Measurements from ENCODE around the gene RBPJL.

Gene RBPJL

DNA sequence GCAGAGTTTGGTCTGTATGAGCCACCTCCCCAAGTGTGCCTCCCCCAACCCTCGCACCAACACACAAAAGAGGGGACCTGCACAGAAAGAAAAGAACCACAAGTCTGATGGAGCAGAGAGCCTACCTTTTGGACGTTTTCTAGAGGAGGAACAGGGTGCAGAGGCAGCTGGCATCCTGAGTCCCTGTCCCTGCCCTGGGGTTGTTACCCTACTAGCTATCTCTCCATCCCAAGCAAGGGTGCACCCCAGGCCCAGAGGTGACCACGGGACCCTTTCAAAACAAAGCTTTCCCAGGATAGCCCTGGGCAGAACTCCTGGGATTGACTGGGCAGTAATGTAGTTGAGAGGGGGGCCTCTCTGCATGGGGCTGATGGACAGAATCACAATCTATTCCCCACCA, 11.2 kb downstream of the RBPJL start:
- no peak for DNase-seq (ENCODE audit: low read depth in 2 of 2)

DNA sequence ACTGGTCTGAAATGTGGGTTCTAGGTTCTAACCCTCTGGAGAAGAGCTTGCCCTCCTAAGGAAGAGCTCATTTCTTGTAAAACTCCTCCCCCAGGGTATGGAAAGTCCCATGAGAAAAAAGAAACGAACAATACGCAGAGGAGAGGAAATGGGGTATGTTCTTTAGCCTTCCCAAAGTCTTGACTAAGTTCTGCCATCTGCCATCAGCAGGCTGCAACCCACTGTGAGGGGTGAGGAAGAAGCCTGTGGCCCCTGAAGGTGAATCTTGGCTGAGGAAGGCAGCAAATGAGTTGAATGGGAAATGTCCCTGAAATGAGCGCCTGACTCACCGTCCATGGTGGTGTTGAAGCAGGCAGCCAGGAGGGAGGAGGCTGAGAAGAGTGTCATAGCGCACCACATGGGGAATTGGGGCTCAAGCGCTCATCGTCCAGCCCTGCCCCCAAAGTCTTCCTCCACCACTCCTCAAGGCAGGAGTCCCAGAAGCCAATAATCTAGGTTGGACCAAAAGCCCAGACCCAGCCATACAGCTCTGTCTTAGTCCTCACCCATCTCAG, 11.8 kb downstream of the RBPJL start:
- no peak for DNase-seq (ENCODE audit: low read depth in 2 of 2)

DNA sequence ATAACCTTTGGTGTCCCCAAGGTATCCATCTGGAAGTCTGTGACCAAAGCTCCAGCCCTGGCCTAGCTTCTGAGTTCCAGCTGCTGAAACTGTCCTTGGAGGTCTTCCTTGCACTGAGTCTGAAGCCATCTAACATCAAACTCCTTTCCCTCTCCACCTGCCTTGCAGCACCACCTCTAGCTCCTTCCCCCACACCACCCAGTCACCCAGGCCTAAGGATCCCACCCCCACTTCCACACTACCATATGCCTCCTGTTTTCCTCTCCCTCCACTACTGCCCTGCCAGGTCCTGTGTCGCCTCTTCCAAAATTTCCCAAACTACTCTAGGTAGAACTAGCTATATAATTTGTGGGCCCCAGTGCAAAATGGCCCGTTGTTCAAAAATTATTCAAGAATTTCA, 12.3 kb downstream of the RBPJL start:
- DNase-seq (ENCODE audit: low read depth in 2 of 2), result no peak

DNA sequence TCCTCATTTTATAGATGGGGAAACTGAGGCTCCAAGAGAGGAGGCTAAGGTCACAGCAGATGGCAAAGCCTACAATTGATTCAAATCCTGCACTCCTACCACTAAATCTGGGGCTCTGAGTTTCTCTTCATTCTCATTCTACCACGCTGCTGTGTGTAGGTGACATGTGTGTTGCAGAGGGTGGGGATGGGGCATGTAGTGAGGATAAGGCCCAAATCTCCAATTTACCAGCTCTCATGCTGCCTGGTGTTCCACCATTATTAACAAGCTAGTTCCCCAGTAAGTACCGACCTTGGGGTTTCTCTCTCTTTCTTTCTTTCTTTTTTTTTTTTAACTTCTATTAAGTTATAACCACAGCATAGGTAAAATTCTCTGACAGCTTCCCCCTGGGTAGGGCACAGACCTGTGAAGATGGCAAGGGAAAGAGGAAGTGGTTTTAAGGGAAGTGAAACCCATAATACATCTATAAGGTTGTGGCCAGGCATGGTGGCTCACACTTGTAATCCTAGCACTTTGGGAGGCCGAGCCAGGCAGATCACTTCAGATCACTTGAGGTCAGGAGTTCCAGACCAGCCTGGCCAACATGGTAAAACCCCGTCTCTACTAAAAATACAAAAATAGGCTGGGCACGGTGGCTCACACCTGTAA, 14.4 kb downstream of the RBPJL start:
- DNase-seq (ENCODE audit: low read depth in 2 of 2), result no peak

DNA sequence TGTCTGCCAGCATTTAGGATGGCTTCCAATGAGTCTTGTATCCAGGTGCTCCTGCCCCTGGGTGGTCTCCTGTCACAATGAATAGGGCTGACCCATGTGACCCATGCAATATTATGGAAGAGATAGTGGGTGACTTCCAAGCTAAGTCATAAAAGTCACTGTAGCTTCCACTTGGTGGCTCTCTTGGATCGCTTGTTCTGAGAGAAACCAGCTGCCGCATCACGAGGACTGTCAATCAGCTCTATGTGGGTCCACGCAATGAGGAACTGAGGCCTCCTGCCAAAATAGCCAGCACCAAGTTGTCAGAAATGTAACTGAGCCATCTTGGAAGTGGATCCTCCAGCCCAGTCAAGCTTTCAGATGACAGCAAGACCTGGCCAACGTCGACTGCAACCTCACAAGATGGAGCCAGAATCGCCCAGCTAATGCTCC, 16.3 kb downstream of the RBPJL start:
- no peak for DNase-seq (ENCODE audit: low read depth in 2 of 2)

DNA sequence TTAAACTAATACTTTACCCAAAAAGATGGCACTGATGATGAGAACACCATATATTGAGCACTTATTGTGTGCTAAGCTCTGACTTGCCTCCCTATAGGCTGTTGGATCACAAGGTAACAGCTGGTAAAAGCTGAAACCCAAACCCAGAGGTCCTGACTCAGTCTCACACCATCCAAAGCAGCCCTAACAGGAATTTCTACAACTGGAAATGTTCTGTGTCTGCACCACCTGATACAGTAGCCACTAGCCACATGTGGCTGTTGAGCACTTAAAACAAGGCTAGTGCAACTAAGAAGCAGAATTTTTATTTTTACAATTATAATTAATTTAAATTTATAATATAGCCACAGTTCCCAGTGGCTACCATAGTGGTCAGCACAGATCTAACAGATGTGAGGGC, 17.1 kb downstream of the RBPJL start:
- DNase-seq (ENCODE audit: low read depth in 2 of 2), result no peak

DNA sequence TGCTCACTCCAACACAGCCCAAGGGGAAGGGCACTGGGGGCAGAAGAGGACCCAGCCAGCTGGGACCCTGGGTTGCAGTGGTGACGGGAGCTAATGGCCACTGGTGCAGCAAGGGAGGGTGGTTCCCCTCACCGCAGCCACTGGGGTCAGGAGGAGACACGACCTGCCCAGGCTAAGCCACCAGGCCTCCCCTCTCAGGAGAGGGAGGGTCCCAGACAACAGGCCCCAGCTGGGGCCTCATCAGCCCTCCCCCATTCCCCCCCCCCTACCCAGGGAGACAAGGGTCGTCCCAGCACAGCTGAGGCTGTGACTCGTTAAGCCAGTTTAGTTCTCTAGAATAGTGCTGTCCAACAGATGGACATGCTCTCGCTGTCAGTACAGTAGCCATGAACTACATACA, 18.7 kb downstream of the RBPJL start:
- DNase-seq (ENCODE audit: low read depth in 2 of 2), result no peak

DNA sequence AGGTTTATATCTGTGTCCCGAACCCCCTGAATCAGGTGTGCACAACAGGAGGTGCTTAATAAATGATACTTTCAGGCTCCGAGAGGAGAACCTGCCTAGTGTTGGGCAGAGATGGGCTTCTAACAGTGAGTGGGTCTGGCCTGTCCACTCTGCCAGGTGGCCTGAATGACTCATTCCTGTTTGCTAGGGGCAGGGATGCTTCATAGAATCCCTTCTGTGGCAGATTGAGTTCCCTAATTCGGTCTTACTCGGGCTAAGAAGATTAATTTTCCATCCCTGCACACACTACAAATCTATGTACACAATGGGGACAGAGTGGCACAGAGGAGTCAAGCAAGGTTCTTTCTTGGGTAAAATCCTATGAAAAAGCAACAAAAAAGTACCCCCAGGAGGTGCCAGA, 21.8 kb downstream of the RBPJL start:
- no peak for DNase-seq (ENCODE audit: low read depth in 2 of 2)

DNA sequence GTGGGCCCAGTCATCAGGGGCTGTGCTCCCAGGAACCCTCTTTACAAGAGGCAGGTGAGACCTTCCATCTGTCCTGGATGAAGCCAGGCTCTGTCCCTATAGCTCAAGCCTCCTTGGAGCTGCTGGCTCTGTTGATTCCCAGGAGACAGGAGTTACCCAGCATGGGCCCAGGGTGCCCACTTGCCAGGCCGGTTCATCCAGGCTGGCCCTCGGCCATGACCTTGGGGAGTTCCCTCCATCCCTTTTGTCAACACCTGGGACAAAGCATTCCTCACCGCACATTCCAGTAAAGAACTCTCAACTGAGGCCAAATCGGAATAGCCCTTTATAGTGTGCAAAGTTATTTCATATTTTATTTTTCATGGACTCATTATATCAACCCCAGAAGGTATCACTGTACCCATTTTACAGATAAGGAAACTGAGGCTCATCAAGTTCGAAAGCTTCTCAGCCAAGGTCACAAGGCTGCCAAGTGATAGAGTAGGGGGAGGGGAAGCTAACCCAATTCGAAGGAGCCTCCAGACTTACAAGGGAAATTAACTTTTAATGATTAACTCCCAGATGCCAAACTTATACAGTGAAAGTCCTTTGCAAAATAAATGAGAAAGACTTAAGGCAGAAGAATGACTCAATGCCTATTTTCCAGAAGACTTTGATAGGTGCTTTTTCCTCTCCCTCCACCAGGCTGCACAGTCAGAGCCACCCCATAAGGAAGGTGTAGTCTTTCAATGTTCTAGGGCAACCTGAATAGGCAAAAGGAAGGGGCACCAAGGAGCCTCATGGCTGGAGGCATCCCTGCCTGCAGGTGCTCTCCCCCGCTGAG, 23.1 kb downstream of the RBPJL start:
- DNase-seq (ENCODE audit: low read depth in 2 of 2), result no peak

DNA sequence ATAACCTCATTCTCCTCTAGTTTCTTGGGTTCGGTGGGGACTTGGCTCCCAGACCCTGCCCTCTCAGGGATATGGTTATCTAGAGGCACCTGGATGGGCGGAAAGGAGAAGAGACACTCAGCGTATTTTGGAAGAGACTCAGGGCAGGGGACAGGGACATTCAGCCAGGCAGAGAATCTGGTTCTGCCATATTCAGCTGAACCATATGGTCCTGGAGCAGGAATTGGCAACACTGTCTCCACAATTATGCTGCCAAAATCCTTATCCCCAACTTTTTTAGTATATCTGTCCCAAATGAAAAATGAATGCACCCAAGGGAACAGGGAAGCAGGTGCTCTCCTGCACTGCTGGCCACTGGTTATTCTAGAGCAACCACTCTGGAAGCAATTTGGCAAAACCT, 23.8 kb downstream of the RBPJL start:
- no peak for DNase-seq (ENCODE audit: low read depth in 2 of 2)

DNA sequence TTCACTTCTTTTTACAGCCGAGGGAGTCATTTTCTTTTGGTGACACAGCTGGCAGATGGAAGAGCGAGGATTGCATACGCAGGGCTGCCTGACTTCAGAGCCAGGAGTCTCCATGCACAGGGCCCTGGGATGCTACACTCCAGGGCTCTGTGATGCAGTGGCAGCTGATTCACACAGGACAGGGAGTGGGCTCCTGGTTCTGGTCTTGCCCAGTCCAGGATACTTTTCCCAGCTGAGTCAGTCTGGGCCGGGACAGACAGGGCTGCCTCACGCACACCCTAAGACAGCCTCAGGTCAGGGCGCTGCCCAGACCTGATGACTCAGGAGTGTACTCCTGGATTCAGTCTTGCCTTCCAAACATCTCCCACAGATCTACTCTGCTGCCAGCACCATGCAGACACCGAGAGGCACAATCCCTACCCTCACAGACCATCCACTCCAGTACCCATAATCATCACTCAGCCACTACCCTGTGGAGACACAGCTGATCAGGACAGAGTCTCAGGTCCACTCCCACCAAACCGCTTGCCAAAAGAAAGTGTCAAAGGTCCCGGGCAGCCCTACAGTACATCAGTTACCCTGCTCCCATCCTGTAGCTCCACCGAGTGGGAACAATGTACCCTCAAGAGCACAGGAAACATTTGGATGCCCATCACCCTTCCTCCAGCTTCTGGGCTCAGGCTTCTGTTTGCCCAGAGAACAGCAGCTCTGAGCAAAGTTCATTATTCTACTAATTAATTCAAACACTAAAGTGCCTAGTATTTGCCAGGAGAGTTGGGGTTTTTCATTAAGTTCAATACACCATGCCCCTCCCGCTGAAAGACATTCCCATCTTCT, 30.1 kb downstream of the RBPJL start:
- DNase-seq (ENCODE audit: low read depth in 2 of 2), result no peak

DNA sequence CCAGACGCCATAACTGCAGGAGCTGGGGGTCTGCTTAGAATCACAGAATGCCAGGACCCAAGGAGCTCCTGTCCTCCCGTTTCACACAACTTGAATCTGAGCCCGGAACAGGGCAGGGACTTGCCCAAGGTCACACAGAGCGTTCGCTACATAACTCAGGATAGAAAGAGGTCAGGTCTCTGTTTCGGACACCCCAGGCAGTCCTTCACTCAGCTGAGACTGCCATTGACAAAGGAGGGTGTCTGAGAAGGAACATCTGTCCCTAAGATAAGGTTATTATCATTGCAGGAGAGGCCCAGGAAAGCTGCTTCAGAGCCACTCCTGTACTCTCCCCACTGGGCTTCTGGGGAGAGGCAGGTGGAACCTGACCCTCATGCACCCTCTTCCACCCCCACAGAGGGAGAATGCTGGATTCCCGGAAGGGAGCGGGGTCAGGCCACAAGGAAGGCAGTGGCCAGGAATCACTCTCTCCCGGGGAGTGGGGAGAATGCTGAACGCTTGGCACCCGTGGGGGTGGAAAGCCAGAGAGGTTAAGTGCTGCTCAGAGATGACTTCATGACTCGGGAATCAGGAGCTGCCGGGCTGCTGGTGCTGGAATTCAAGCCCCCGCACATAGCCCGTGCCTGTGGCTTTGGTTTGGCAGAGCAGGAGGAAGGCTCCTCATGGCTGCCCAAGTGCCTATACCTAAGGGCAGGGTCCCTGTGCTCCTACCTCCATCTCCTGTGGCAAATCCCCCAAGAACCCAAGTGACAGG, 30.9 kb downstream of the RBPJL start:
- no peak for DNase-seq (ENCODE audit: low read depth in 2 of 2)

DNA sequence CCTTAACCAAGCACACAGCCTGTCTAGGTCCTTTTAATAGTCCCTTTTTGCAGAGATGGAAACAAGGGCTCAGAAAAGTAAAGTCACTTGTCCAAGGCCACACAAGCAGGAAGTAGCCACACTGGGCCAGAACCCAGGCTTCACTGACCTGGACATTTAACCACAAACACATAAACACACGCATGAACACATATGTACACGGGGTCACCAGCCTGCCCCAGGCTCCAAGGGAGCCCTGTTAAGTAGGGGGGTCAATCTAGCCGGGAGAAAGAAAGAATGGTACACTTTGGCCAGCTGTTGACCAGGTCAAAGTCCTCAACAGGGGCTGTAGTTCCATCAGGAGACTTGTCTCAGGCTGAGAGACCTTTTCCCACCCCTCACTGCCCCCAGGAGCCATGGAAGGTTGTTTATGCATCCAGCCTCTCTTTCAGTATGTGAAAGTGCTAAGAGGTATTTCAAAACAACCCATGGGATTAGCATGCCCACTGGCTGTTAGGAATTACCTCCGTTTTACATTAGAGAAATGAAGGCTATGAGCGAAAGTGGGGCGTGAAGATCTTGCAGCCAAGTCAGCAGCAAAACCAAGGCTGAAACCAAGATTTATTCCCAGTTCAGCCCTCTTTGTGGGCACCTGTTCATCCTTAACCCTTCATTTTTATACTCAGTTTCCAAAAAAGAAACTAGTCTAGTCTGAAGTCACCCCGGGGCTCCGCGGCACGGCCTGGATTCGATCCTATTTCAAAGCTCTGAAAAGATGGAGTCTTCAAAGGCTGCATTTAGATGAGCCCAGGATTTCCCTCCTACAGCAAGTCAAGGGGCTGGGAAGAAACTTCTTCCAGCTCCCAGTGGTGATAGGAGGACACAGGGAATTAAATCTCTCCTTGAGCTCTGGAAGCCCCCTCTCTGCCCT, 31.7 kb downstream of the RBPJL start:
- no peak for DNase-seq (ENCODE audit: low read depth in 2 of 2)

DNA sequence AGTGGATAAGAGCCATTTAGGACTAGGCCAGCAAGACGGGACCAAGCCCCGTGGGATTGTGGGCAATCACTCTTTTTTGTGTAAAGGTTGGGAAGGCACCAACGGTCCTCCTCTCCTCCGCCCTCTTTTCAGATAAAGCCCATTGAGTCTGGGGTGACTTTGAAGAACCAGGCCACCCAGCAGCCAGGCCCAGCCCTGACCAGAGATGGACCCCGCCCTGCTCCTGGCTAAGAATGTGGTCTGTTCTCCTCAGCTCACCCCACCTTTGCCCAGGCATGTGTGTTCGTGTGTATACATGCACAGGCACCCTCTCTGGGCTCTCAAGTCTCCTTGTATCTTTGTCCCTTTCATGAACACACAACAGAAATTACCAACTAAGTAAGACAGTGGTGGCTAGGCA, 32.4 kb downstream of the RBPJL start:
- DNase-seq (ENCODE audit: low read depth in 2 of 2), result no peak

DNA sequence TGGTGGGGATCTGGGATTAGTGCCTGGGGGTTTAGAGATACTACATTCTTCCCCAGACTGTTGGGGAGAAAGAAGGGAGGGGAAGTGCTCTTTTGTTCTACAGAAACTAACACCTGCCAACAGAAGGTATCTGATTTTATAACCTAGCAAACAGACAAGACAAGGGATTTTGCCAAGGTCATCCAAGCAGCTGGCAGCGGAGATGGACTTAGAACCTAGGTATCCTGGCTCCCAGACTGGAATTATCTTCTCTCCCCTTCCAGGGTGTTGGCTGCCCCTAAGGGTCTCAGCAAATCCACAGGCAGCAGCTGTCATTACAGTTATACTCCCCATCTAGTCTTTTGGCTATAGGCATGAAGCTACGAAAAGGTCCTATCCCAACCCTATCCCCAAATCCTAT, 33.2 kb downstream of the RBPJL start:
- no peak for DNase-seq (ENCODE audit: low read depth in 2 of 2)

DNA sequence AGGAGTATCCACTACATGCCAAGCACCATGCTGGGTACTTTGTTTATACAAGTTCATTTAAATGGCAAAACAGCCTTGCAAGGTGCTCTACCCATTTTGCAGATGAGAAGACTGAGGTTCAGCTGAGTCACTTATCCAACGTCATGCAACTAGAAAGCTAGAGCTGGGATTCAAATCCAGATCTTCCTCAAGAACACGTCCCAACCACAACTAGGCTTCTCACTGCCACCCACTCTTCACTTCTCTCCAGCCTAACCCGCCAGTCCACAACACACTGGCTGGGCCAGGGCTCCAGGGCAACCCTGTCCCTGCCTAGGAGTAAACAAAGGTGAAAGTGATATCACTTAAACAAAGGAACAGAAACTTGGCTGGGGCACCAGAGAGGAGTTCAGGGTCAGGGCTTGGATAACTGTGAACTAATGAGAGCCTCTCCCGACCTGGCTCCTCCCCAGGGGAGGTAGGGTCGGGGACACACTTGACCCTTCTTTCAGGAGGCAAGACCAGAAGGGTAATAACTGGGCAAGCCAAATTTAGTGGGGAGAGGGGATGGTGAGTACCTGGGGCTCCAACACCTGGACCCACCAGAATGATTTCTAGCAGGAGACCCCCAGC, 33.7 kb downstream of the RBPJL start:
- DNase-seq (ENCODE audit: low read depth in 2 of 2), result no peak

DNA sequence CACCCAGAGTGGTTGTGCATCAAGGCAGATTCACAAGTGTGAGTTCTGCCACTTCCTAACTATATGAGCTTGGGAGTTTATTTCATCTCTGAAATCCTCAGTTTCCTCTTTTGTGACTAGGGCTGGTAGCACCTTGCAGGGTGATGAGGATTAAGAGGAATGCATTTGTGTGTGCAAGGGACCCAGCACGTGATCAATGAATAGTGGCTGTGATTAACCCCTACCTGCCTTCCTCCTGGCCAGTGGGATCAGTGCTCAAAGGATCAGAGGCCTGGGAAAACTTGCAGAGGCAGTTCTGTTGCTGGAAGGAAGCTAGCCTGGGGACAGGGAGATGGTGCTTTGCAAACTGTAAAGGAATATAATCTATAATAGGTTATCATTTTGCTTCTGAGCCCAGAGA, 34.3 kb downstream of the RBPJL start:
- no peak for DNase-seq (ENCODE audit: low read depth in 2 of 2)

DNA sequence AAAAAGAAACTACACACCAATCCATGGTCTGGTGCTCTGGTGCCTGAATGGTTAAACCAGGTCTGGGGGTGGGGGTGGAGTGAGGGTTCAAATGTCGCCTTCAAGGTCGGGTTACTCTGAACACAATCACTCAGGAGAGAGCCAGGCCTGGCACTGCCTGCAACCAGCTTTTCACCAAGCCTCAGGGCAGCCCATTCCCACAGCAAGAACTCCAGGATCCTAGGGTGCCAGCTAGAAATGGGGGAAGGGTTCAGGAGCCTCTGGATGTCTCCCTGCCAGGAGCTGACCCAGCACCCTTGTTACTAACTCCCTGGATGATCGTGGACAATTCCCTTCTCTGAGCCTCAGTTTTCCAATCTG, 34.9 kb downstream of the RBPJL start:
- DNase-seq (ENCODE audit: low read depth in 2 of 2), result no peak

DNA sequence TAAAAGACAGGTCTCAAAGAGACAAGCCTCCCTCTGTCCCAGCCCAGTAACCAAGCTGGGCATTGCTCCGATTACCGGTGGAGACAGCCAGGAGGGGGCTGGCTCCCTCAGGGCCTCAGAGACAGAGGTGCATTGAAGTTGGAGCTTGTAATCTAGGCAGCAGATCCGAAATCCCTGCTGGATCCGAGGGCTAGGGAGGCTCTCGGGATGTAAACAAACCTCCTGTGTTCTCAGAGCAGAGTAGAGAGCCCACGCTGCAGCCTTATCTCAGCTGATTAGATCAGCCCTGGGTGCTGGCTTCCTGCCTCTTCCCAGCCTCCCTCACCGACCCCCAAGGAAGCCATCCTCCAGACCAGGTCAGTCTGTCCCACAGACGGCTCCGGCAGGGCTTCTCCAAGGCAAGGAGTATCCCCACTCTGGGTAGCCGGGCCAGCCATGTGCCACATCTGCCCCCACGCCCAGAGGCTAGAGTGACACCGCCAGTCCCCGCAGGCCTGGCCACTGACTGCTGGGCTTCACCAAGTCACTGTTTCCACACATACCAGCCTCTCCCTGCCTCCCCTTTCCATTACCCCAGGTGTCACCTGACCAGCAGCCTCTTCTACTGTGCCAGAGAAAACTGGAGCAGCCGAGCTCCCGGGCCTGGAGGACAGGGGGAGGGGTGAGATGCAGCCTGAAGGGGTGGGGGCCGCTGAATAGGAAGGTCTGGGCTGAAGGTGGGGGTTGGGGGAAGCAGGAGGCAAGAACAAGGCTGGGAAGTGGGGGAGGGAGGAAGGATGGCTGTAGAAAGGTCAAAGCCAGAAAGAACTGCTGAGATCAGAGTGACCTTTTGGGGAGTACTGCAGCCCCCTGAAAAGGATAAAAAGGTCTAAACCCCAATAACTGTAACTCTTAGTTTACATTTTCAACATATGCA, 35.6 kb downstream of the RBPJL start:
- no peak for DNase-seq (ENCODE audit: low read depth in 2 of 2)
